Activated CD8-positive, alpha-beta T cell treated with anti-CD3 and anti-CD28 coated beads for 36 hours (primary cell): ENCODE measurements around the gene RNLS. TPM values are rescaled to one million over a fixed set of nuclear protein-coding genes. Genes with fewer than 3 reads are reported as not detected.

Source experiments
- ATAC-seq: fragments of 200-7000 bp; cut with Tn5 transposase; one replicate; pipeline ENCODE4 v1.10.0; 2021; ENCODE audit warnings: mild to moderate bottlenecking, moderate library complexity
- CTCF ChIA-PET: fragments of 350-600 bp; sonication (Branson Sonifier 250); formaldehyde crosslinking; loops from one replicate; lab custom pipeline; 2021; ENCODE audit warnings: antibody characterized with exemption; lab: Charles Lee
- POLR2A ChIA-PET: fragments of 350-600 bp; sonication (Branson Sonifier 250); formaldehyde crosslinking; loops from one replicate; lab custom pipeline; 2021; ENCODE audit warnings: antibody characterized with exemption; lab: Charles Lee
- DNase-seq: peaks from one replicate; pipeline ENCODE4 v3.0.0-alpha.2; 2020
- H3K27ac Mint-ChIP-seq: one replicate; pipeline ENCODE4 v1.8.0; 2021; ENCODE audit warnings: mild to moderate bottlenecking, mixed read lengths
- H3K27me3 Mint-ChIP-seq: one replicate; pipeline ENCODE4 v1.8.0; 2021; ENCODE audit warnings: mixed read lengths
- H3K36me3 Mint-ChIP-seq: one replicate; pipeline ENCODE4 v1.8.0; 2021; ENCODE audit warnings: low read depth, mixed read lengths
- H3K4me1 Mint-ChIP-seq: one replicate; pipeline ENCODE4 v1.8.0; 2021; ENCODE audit warnings: low read depth, mixed read lengths
- H3K4me3 Mint-ChIP-seq: one replicate; pipeline ENCODE4 v1.8.0; 2021; ENCODE audit warnings: mild to moderate bottlenecking, moderate library complexity, mixed read lengths
- H3K9me3 Mint-ChIP-seq: one replicate; pipeline ENCODE4 v1.8.0; 2021; ENCODE audit warnings: mixed read lengths
- intact Hi-C: fragments of 100-400 bp; cut with micrococcal nuclease; formaldehyde crosslinking; loops from one replicate; pipeline ENCODE4 v1.10.0; 2022
- total RNA-seq, 2 experiments: library from RNA; stranded (reverse); gene quantifications; one replicate each; pipeline ENCODE4 v1.2.3, GENCODE V29; 2021
- TF ChIP-seq, protein P1 (sequence below): fragments of 200-600 bp; IDR thresholded peaks from one replicate; pipeline ENCODE4 v1.8.0; 2022; ENCODE audit warnings: antibody characterized with exemption, mild to moderate bottlenecking

The RNLS gene
- total RNA-seq, 2 experiments from 2014 or later: 4.5 TPM

DNA sequence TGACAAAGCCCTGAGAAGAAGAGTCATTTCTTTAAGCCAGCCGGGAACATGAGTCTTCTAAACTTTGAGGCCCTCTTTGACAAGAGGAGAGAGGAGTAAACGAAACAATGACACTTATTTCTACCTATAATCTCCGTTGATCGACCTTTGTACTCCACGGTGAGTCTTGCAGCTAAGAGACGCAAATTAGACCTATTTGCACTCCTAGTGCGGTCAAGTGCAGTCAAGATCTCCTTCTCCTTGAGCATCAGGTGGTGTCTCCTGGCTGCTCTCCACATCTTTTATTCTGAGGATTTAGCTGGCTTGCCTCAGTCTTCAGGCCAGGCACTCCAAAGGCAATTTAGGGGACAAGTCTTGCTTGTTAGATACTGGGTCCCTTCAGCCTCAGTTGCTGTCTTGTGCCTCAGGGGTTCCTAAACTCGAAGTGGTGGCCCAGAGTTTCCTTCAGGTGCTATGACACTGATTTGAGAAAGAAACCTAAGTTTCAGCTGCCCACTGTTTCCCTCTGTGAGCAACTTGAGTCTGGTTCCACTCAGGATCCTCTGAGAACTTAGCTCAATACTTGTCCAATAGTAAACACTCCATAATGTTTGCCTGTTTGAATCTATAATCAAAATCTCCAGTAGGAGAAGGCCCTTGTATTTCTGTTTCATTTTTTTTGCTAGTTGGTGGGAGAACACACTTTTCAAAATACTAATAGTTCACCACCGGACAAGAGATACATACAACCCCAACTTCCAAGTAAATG lies 312.9 kb downstream of the RNLS start:
- ChIA-PET POLR2A (interaction anchor here (1.0 to 2.2 kb wide), 5 partner anchors 11 to 408 kb away, joined by 3 to 7 read pairs (median 4); no protein-coding TSS in a partner anchor), CTCF (interaction anchor here (1.9 kb wide), 1 partner anchor 119 kb away, joined by 7 read pairs; no protein-coding TSS in a partner anchor)
- Mint-ChIP-seq H3K27ac (no peak overlapping the region), H3K4me3 (no peak overlapping the region), H3K9me3 (no peaks in the 10 kb centered on the region), H3K36me3 (no peaks in the 10 kb centered on the region), H3K27me3 (peaks cover 5% of the 10 kb centered on the region), H3K4me1 (peaks cover 46% of the 10 kb centered on the region)
- TF ChIP-seq, protein P1, sequence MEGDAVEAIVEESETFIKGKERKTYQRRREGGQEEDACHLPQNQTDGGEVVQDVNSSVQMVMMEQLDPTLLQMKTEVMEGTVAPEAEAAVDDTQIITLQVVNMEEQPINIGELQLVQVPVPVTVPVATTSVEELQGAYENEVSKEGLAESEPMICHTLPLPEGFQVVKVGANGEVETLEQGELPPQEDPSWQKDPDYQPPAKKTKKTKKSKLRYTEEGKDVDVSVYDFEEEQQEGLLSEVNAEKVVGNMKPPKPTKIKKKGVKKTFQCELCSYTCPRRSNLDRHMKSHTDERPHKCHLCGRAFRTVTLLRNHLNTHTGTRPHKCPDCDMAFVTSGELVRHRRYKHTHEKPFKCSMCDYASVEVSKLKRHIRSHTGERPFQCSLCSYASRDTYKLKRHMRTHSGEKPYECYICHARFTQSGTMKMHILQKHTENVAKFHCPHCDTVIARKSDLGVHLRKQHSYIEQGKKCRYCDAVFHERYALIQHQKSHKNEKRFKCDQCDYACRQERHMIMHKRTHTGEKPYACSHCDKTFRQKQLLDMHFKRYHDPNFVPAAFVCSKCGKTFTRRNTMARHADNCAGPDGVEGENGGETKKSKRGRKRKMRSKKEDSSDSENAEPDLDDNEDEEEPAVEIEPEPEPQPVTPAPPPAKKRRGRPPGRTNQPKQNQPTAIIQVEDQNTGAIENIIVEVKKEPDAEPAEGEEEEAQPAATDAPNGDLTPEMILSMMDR: no peak
- intact Hi-C loops: loop anchor here (2.0 to 5.0 kb wide), 3 partner anchors 117 to 403 kb away; no protein-coding TSS in a partner anchor
- DNase-seq (no peak), ATAC-seq (no peak)

DNA sequence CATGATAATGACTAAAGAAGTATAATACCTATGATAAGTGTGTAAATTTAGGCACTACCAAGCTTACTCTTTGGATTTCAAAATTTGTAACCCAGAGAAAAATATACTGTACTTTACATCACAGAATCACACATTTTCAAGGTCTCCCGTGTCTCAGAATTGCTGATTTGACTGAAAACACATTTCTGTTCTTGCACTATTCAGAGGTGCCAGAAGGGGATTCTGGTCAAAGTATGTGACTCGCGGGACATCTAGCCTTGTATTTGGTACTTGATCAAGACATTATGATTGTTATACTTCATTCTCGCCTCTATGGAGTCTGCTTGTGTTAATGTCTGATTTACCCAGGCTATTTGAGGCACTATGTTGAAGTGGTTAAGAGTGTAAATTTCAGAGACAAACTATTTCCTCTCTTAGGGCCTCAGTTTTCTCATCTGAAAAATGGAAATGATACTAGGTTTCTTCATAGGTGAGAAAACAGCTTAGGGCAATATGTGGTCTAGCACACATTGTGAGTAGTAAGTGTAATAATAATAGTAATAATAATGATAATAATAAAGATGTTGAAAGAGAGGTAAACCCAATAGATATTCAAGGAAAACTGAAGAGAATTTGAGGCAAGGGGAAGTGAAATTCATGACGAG lies 320.4 kb downstream of the RNLS start:
- TF ChIP-seq, protein P1: no peak
- POLR2A ChIA-PET: no interaction called here
- no peak for DNase-seq
- no peaks in the 10 kb centered on the region for H3K36me3 Mint-ChIP-seq
- no peaks in the 10 kb centered on the region for H3K9me3 Mint-ChIP-seq
- no peak overlapping the region for H3K27ac Mint-ChIP-seq
- H3K4me3 Mint-ChIP-seq: no peak overlapping the region
- ATAC-seq: no peak
- peaks cover 4% of the 10 kb centered on the region for H3K27me3 Mint-ChIP-seq
- CTCF ChIA-PET: no interaction called here
- H3K4me1 Mint-ChIP-seq: peaks cover 7% of the 10 kb centered on the region
- intact Hi-C loops: no loop called here

DNA sequence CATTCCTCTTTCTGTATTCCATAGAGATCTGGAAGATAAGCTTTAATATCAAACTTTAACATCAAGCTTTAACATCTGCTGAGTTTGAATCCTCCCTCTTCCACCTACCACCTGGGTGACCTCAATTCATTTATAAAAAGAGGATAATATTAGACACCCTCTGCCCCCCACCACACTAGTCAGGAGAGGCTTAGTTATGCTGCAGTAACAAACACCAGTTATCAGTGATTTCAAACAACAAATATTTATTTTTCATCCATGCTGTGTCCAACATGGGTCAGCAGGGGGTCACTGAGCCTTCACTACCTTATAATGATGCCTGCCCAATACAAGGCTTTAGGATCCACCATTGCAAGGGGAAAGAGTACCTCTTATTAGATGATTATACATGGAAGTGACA lies 322.0 kb downstream of the RNLS start:
- Mint-ChIP-seq H3K27ac (no peak overlapping the region), H3K36me3 (no peaks in the 10 kb centered on the region), H3K27me3 (peaks cover 1% of the 10 kb centered on the region), H3K9me3 (no peaks in the 10 kb centered on the region), H3K4me1 (peaks cover 2% of the 10 kb centered on the region), H3K4me3 (no peak overlapping the region)
- DNase-seq (no peak), ATAC-seq (no peak)
- ChIA-PET POLR2A (no interaction called here), CTCF (interaction anchor here (1.1 kb wide), 1 partner anchor 10 kb away, joined by 4 read pairs; no protein-coding TSS in a partner anchor)
- intact Hi-C loops: no loop called here
- TF ChIP-seq, protein P1: no peak

DNA sequence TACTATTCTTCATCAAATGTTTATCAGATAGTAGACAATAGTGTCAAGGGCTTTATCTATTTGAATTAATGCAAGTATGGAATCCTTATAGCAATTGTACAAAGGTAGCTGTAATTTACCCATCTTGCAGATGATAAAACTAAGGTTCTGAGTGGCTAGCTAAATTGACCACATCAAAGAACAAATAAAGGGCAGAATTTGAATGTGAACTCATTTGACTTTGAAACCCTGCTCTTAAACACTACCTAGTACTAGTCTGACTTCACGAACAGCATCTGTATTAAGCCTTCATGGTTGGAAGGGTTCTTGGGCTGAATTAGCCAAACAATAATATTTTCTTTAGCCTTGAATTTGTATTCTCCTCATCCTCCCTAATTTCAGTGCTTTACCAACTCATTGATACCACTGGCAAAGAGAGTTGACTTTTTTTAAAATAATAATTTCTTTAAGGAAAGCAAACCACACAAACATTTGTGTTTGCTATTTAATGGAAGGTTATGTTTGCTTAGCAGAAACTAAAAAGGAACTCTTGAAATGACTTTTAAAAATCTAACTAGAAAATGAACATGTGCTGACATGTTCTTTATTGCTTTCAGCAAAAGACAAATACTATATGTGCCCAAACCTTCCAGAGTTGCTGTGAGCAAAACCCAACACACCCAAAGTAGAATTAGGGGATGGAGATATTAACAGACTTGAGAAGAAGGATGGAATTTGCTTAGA lies 322.6 kb downstream of the RNLS start:
- no peaks in the 10 kb centered on the region for H3K36me3 Mint-ChIP-seq
- H3K27ac Mint-ChIP-seq: no peak overlapping the region
- POLR2A ChIA-PET: interaction anchor here (1.1 kb wide), 1 partner anchor 32 kb away, joined by 3 read pairs; no protein-coding TSS in a partner anchor
- H3K4me3 Mint-ChIP-seq: no peak overlapping the region
- CTCF ChIA-PET: interaction anchor here (0.6 to 1.1 kb wide), 2 partner anchors 11 to 343 kb away, joined by 3 to 4 read pairs; no protein-coding TSS in a partner anchor
- H3K4me1 Mint-ChIP-seq: peaks cover 2% of the 10 kb centered on the region
- ATAC-seq (no peak), DNase-seq (no peak)
- intact Hi-C loops: no loop called here
- TF ChIP-seq, protein P1: no peak
- H3K27me3 Mint-ChIP-seq: peaks cover 1% of the 10 kb centered on the region
- no peaks in the 10 kb centered on the region for H3K9me3 Mint-ChIP-seq
